Stimulated activated CD4-positive, alpha-beta T cell treated with anti-CD3 and anti-CD28 coated beads, Interleukin-1b, Interleukin-23, amount 100 ng/mL, for 1 hour (primary cell): ENCODE measurements around the gene RIMBP2.

Source experiments
- DNase-seq, 2 donors: peaks; one replicate each; pipeline ENCODE4 v3.0.0-alpha.2; 2020; ENCODE audit warnings: low read depth in 2 of 2

RIMBP2 gene

DNA sequence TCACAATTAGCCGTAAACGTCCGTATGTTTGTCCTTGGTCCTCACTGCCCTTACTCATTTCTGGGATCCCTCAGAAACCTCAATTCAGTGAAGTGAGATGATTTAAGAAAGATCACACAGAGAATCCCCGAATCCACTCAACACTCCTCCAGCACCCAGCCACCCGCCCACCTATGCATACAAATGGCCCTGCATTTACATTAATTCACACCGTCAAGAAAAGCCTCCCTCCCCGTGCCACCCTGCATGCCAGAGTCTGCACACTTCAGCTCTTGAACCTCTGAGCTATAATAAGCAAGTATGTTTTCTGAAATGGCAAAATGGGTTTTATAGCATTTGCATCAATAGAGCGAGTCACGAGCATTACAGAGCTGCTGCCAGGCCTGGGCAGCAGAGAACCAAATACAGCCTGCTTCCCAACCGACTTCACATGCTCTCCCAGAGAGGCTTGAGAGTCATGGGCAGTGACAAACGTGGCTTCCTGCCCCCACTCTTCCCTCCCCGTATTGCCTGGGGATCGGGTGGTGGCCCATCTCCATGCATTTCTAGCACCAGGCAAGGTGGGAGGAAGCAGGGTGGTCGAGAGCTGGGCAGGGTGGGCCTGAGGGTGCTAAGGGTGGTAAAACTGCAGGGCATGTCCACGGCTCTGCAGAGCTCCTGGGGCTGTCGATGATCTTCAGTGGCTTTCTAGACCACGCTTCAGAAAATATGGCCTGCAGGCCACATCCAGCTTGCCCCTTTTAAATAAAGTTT, 177.6 kb downstream of the RIMBP2 start:
- no peak for DNase-seq

GRCh38 chr12:130537655-130538054, 178.4 kb downstream of the RIMBP2 start:
- DNase-seq, result no peak

DNA sequence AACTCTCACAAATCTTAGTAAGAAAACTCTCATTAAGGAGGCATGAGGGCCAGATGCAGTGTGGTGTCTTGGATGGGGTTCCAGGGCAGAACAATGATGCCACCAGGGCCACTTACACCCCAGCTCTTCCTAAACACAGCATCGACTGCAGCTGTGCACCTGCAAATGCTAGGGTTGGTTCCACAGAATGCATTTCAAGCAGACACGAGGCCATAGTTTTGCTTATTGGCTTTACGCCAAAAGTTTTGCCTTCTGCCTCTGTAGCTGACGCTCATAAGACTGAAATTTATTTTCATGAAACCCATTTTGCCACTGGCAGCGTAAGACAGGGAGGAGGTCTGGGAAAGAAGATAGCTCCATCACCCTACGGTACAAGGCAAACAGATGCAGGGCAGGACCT, 179.0 kb downstream of the RIMBP2 start:
- no peak for DNase-seq

- DNase-seq, result no peak
Observed at GRCh38 chr12:130530429-130530828, 185.7 kb downstream of the RIMBP2 start.

GRCh38 chr12:130529781-130530180, 186.3 kb downstream of the RIMBP2 start:
- no peak for DNase-seq

GRCh38 chr12:130527239-130527638, 188.9 kb downstream of the RIMBP2 start:
- no peak for DNase-seq

- DNase-seq, result no peak
Observed at GRCh38 chr12:130526813-130527212, 189.3 kb downstream of the RIMBP2 start.

GRCh38 chr12:130525384-130526172, 190.5 kb downstream of the RIMBP2 start:
- no peak for DNase-seq

GRCh38 chr12:130524759-130525158, 191.3 kb downstream of the RIMBP2 start:
- DNase-seq, result no peak

DNA sequence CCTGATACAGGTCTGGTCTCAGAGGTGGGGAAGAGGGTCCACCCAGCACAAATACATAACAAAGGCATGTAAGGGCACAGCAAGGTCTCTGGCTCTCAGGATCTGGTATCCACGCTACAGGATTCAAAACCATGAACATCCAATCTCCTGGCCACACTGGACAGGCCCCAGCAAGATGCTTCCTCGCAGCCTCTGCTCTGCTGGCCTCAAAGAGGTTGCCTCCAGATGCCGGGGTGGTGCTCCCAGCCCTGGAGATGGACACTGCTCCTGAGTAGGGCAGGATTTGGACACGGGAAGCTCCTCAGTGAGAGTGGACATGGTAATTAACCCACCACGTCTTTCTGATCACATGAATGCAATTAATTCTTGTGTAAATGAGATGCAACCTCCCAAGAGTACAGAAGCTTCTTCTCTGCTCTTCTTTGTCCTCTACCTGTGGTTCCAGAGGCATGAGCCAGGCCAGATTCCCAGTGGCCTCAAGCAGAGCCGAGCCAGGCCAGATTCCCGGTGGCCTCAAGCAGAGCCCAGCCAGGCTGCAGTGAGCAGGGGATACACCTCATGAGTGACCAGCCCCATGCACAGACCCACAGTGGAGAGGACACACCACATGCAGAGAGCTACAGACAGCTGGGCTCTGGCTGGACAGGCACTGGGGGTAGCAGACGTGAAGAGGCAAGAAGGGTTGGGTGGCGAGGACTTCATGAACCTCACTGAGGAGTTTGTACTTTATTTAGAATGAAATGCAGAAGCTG, 192.1 kb downstream of the RIMBP2 start:
- no peak for DNase-seq

- no peak for DNase-seq
Observed at GRCh38 chr12:130523208-130523607, 192.9 kb downstream of the RIMBP2 start.

DNA sequence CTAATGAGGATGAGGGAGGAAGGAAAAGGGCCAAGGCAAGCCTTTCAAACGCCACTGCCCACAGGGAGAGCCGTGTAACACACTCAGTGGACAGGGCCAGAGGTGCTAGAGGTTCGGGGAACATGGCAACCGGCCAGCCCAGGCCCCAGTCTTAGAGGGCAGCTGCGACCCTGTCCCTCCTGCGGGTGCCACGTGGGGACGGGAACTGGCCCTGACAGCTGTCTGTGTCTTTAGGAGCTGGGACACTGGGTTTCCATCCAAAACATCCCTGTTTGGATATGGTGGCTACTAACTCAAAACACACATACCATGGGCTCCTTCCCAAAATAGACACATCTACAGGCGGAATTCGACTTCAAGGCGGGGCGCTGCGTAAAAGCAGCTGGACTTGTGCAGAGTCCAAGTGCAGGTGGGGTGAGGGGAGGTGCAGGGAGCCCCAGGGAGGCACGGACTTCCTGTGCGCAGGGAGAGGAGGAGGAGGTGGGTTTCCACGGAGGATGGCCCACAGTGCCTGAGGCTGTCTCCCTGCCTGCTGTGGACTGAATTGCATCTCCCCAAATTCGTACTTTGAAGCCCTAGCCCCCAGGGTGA, 193.8 kb downstream of the RIMBP2 start:
- DNase-seq, result no peak

DNA sequence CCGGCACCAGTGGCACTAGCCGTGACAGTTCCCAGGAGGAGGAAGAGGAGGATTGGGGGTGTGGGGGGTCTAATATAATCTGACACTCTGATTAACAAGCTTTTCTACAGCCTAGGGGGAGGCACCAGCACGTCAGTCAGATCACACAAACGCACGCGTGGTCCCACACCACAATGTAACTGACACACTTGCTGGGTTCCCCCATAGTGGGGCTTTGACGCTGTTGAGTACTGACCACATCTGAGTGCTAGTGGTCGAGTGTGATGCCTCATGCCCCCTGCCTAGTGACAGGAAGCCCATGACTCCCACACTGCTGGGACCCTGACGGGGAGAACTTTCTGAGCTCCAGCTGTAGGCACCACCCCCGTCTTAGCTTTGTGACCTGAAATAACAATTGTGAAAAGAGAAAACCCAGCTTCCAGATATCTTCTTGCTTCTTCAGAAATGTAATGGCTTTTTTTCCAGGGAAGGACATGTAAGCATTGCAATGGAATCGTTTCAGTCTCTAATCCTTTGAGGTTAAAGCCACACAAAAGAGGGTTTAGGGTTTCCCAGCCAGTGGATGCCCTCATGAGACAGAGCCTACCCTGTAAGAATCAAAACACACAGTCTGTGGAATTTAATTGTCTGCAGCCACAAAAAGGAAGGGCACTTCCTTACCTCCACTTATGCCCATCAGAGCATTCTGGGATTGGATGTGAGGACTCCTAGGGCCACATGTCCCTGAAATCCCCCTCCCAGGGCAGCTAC, 194.5 kb downstream of the RIMBP2 start:
- no peak for DNase-seq

GRCh38 chr12:130520784-130521183, 195.3 kb downstream of the RIMBP2 start:
- no peak for DNase-seq

DNA sequence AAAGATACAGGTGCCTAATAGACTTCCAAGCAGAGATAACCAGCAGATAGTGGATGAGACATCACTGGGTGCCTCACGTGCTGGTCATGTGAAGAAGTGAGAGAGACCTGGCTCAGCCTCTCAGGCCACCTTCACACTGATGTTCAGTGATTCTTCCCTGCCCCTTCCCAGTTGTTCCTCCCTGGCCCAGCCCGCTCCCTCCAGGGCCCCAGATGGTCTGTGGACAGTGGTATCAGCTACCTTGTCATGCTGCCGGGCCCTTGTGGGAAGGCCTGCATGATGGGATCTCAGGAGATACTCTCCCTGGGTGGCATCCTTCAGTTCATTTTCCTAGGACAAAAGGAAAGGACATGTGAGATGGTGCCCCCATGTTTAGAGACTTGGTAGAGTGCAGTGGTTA, 198.5 kb downstream of the RIMBP2 start:
- no peak for DNase-seq

GRCh38 chr12:130514149-130514551, 201.9 kb downstream of the RIMBP2 start:
- DNase-seq, result no peak

- DNase-seq, result no peak
Observed at GRCh38 chr12:130513556-130513955, 202.5 kb downstream of the RIMBP2 start.

- DNase-seq, result no peak
Observed at GRCh38 chr12:130511285-130511684, 204.8 kb downstream of the RIMBP2 start.

- DNase-seq, result no peak
Observed at GRCh38 chr12:130509454-130509853, 206.6 kb downstream of the RIMBP2 start.

DNA sequence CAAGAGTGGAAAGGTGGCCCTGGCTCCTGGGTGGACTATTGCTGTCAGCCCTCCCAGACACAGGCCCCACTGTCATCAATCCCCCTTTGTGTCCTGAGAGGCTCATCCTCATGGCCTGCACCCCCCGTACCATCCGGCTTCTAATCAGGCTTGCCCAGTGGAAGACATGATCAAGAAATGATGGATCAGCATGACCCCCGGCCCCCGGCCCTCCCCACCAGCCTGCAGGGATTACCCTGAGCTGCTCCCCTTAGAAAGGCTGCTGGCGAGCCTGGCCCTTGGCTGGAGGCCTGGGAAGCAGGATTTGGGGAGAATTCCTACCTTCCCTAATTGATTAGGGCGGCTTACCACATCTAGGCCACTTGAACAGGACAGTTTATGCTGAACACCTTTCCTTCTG, 207.3 kb downstream of the RIMBP2 start:
- DNase-seq, result no peak

- DNase-seq, result no peak
Observed at GRCh38 chr12:130508318-130508717, 207.8 kb downstream of the RIMBP2 start.
